K562 (cell line): ENCODE measurements around the gene CAST. TPM values are rescaled to one million over a fixed set of nuclear protein-coding genes. Genes with fewer than 3 reads are reported as not detected.
A peak's percentile ranks its signal among the peaks of the same experiment; 100 is the strongest.

Experiments
- ASH1L ChIP-seq: fragments of 450-650 bp; IDR thresholded peaks from 2 replicates; pipeline ENCODE4 v1.6.1; 2018; ENCODE audit warnings: borderline replicate concordance, mild to moderate bottlenecking, low read depth; ENCODE audit not compliant: partially characterized antibody
- BRCA1 ChIP-seq, 2 experiments: fragments of 450-650 bp in 1 of 2; sonication (generic) in 1 of 2; formaldehyde crosslinking in 1 of 2; IDR thresholded peaks; 2 replicates each; pipeline versions ENCODE4 v1.5.0 to v1.6.1; 2017 to 2020; ENCODE audit warnings: mild to moderate bottlenecking in 1 of 2, missing genetic modification reagents in 1 of 2
- CC2D1A ChIP-seq: fragments of 450-650 bp; IDR thresholded peaks from 2 replicates; pipeline ENCODE4 v1.6.1; 2017; ENCODE audit warnings: mild to moderate bottlenecking
- EP300 ChIP-seq: IDR thresholded peaks from 2 replicates; pipeline ENCODE4 v1.6.1; 2012; ENCODE audit warnings: low read length, improper control_type of control experiment
- ETS2 ChIP-seq: IDR thresholded peaks from 2 replicates; pipeline ENCODE4 v1.6.1; 2016; ENCODE audit warnings: borderline replicate concordance, missing genetic modification characterization, mild to moderate bottlenecking, moderate library complexity, missing compliant biosample characterization; ENCODE audit not compliant: poor library complexity, severe bottlenecking
- GABPA ChIP-seq: fragments of 200-800 bp; sonication (Bioruptor generic); conservative IDR thresholded peaks from 2 replicates; pipeline ENCODE4 v1.6.1; 2016; ENCODE audit warnings: low read depth, missing genetic modification characterization, missing compliant biosample characterization
- HDAC6 ChIP-seq: IDR thresholded peaks from 2 replicates; pipeline ENCODE4 v1.6.1; 2012; ENCODE audit warnings: low read depth, mild to moderate bottlenecking, control low read depth, inconsistent platforms, low read length, moderate library complexity
- MIER1 ChIP-seq: fragments of 450-650 bp; IDR thresholded peaks from 2 replicates; pipeline ENCODE4 v1.6.1; 2016; ENCODE audit warnings: antibody characterized with exemption, mild to moderate bottlenecking, low read depth
- MYBL2 ChIP-seq, 2 experiments: fragments of 450-650 bp in 1 of 2; sonication (generic) in 1 of 2; formaldehyde crosslinking in 1 of 2; IDR thresholded peaks; 2 replicates each; pipeline versions ENCODE4 v1.6.1 to v1.8.1; 2017 to 2022; ENCODE audit warnings: borderline replicate concordance in 1 of 2, inconsistent platforms in 1 of 2, low read depth in 1 of 2, mild to moderate bottlenecking in 1 of 2, missing genetic modification reagents in 1 of 2, moderate library complexity in 1 of 2
- MYC ChIP-seq, 2 experiments: fragments of 250-450 bp in 1 of 2; sonication (Bioruptor Pico) in 1 of 2; IDR thresholded peaks; 2 replicates each; pipeline versions ENCODE4 v1.5.1 to v1.6.1; 2012 to 2021; ENCODE audit warnings: low read depth in 2 of 2, borderline replicate concordance in 1 of 2, improper control_type of control experiment in 1 of 2, low read length in 1 of 2, mild to moderate bottlenecking in 1 of 2, moderate library complexity in 1 of 2
- RB1 ChIP-seq: fragments of 450-650 bp; IDR thresholded peaks from 2 replicates; pipeline ENCODE4 v1.6.1; 2017; ENCODE audit warnings: low read depth, mild to moderate bottlenecking
- RFX1 ChIP-seq: fragments of 450-650 bp; IDR thresholded peaks from 2 replicates; pipeline ENCODE4 v1.6.1; 2016; ENCODE audit warnings: mild to moderate bottlenecking, moderate library complexity
- RNF2 ChIP-seq: sonication (generic); IDR thresholded peaks from 2 replicates; pipeline ENCODE4 v1.6.1; 2016
- RNF219 ChIP-seq: fragments of 250-450 bp; sonication (Bioruptor Pico); IDR thresholded peaks from 2 replicates; pipeline ENCODE4 v1.5.0; 2022; ENCODE audit warnings: mild to moderate bottlenecking
- SAP30 ChIP-seq: fragments of 200-600 bp; sonication (generic); IDR thresholded peaks from 2 replicates; pipeline ENCODE4 v1.6.1; 2012; ENCODE audit warnings: borderline replicate concordance, low read depth, mild to moderate bottlenecking, moderate library complexity, low read length, control low read depth, inconsistent platforms; ENCODE audit not compliant: insufficient read depth, poor library complexity, severe bottlenecking
- TEAD1 ChIP-seq, 2 experiments: fragments of 450-650 bp in 1 of 2; sonication (generic) in 1 of 2; formaldehyde crosslinking; IDR thresholded peaks; 2 replicates each; pipeline versions ENCODE4 v1.4.0 to v1.8.0; 2020 to 2022; ENCODE audit warnings: mild to moderate bottlenecking in 2 of 2, missing genetic modification reagents in 1 of 2
- THRB ChIP-seq: fragments of 450-650 bp; formaldehyde crosslinking; conservative IDR thresholded peaks from 2 replicates; pipeline ENCODE4 v1.4.0; 2022; ENCODE audit warnings: mild to moderate bottlenecking, missing genetic modification characterization
- XRCC3 ChIP-seq: fragments of 450-650 bp; IDR thresholded peaks from 2 replicates; pipeline ENCODE4 v1.6.1; 2017; ENCODE audit warnings: mild to moderate bottlenecking, moderate library complexity
- ZBTB9 ChIP-seq: fragments of 450-650 bp; formaldehyde crosslinking; IDR thresholded peaks from 2 replicates; pipeline ENCODE4 v1.4.0; 2020; ENCODE audit warnings: mild to moderate bottlenecking, moderate library complexity
- ZFP30 ChIP-seq: fragments of 250-450 bp; sonication (Bioruptor Pico); IDR thresholded peaks from 2 replicates; pipeline ENCODE4 v1.8.0; 2022; ENCODE audit warnings: moderate library complexity, mild to moderate bottlenecking, inconsistent platforms, borderline replicate concordance
- ZNF224 ChIP-seq: sonication (generic); formaldehyde crosslinking; IDR thresholded peaks from 2 replicates; pipeline ENCODE4 v1.8.0; 2022; ENCODE audit warnings: mild to moderate bottlenecking, missing genetic modification reagents
- ZNF408 ChIP-seq: fragments of 250-450 bp; sonication (Bioruptor Pico); IDR thresholded peaks from 2 replicates; pipeline ENCODE4 v1.4.0; 2020; ENCODE audit warnings: low read depth, mild to moderate bottlenecking, moderate library complexity
- ZNF76 ChIP-seq: fragments of 250-450 bp; sonication (Bioruptor Pico); IDR thresholded peaks from 2 replicates; pipeline ENCODE4 v1.4.0; 2020; ENCODE audit warnings: mild to moderate bottlenecking, moderate library complexity, borderline replicate concordance
- polyA plus RNA-seq, 8 experiments: library from polyadenylated mRNA; depleted of rRNA in 4 of 8; stranded (reverse) in 5 of 8; unstranded in 3 of 8; fragments of >200 nt; fragmentation: Nextera tagmentation in 2 of 8; fragmentation: Illumina TruSeq in 1 of 8; extraction: Ambion mirVana in 2 of 8; extraction: Trizol in 1 of 8; gene quantifications; 2 replicates each; pipeline versions ENCODE4 v1.2.1 to v1.2.3, GENCODE V29; 2011 to 2014; ENCODE audit warnings: inconsistent platforms in 1 of 8, missing spikeins in 1 of 8
- total RNA-seq, 7 experiments: library from RNA; depleted of rRNA in 6 of 7; stranded (reverse); fragments of >200 nt in 6 of 7; fragmentation: Illumina TruSeq in 2 of 7; extraction: Trizol in 2 of 7; gene quantifications; 2 replicates each; pipeline versions ENCODE4 v1.2.1 to v1.2.3, GENCODE V29; 2011 to 2021; ENCODE audit warnings: low replicate concordance in 1 of 7

Gene CAST
- total and polyA plus RNA-seq, 9 of the 15 experiments (the other 6 are each of a cell fraction or from before 2014, with no cell fraction given) = 55.5 to 136 (median 86.1) TPM

GRCh38 chr5:96808868-96809558 lies 146.8 kb downstream of the CAST start (continued):
- TF ChIP-seq MIER1 (no peak), CC2D1A (no peak), ZNF224 (no peak), XRCC3 (no peak), RFX1 (no peak), BRCA1 (IDR thresholded peaks at IDR 0.05) (no peak), BRCA1 (CRISPR knock-in tag; IDR thresholded peaks at IDR 0.05) (no peak), RB1 (no peak), ZNF76 (CRISPR knock-in tag) (peak; percentile 95), SAP30 (no peak), EP300 (no peak), HDAC6 (no peak), ZBTB9 (CRISPR knock-in tag) (peak; percentile 99), ZFP30 (CRISPR knock-in tag) (no peak), TEAD1 (CRISPR knock-in tag; IDR thresholded peaks at IDR 0.05) (peak in 1 of 2 experiments; percentile 96; a peak in 2 of 4 replicates), THRB (CRISPR knock-in tag) (peak; percentile 81), ETS2 (tag) (peak; percentile 75), MYC (IDR thresholded peaks at IDR 0.05; ENCODE audit: low read depth, low read length) (no peak), MYC (CRISPR knock-in tag; IDR thresholded peaks at IDR 0.05; ENCODE audit: borderline replicate concordance, low read depth) (peak; percentile 94), ZNF408 (CRISPR knock-in tag) (no peak), GABPA (tag) (no peak), ASH1L (no peak), MYBL2 (IDR thresholded peaks at IDR 0.05; ENCODE audit: low read depth) (no peak), MYBL2 (CRISPR knock-in tag; IDR thresholded peaks at IDR 0.05; ENCODE audit: borderline replicate concordance) (no peak), RNF2 (no peak), RNF219 (peak; percentile 84; the same call in 1 of the 2 replicates)
